HepG2 (cell line): ENCODE data around the gene SAMM50. TPM values are rescaled to one million over a fixed set of nuclear protein-coding genes. Genes with fewer than 3 reads are reported as not detected.

Experiments
- AGO1 ChIP-seq: fragments of 200-400 bp; formaldehyde crosslinking; IDR thresholded peaks from 2 replicates; pipeline ENCODE4 v1.6.1; 2017; ENCODE audit warnings: mild to moderate bottlenecking, low read depth, low read length, moderate library complexity; ENCODE audit not compliant: poor library complexity, severe bottlenecking
- CEBPB ChIP-seq: IDR thresholded peaks from 2 replicates; pipeline ENCODE4 v1.6.1; 2011; ENCODE audit warnings: low read depth, low read length, improper control_type of control experiment, borderline replicate concordance
- GLMP ChIP-seq: sonication (generic); formaldehyde crosslinking; IDR thresholded peaks from 2 replicates; pipeline ENCODE4 v1.9.0; 2021; ENCODE audit warnings: missing genetic modification reagents, mild to moderate bottlenecking, borderline replicate concordance
- KAT8 ChIP-seq: IDR thresholded peaks from 2 replicates; pipeline ENCODE4 v1.6.1; 2016; ENCODE audit warnings: missing genetic modification reagents, missing compliant biosample characterization
- KLF16 ChIP-seq, 2 experiments: sonication (generic) in 1 of 2; formaldehyde crosslinking in 1 of 2; IDR thresholded peaks; 2 replicates each; pipeline versions ENCODE4 v1.6.1 to v1.8.0; 2016 to 2023; ENCODE audit warnings: missing genetic modification reagents in 2 of 2, missing compliant biosample characterization in 1 of 2
- MIXL1 ChIP-seq: IDR thresholded peaks from 2 replicates; pipeline ENCODE4 v1.6.1; 2016
- MZF1 ChIP-seq: sonication (generic); formaldehyde crosslinking; IDR thresholded peaks from 2 replicates; pipeline ENCODE4 v1.8.1; 2023; ENCODE audit warnings: mild to moderate bottlenecking, missing genetic modification reagents, borderline replicate concordance
- NFE2L2 ChIP-seq: fragments of 150-350 bp; IDR thresholded peaks from 2 replicates; pipeline ENCODE4 v1.6.1; 2014; ENCODE audit warnings: low read length
- NR1H2 ChIP-seq: sonication (generic); formaldehyde crosslinking; IDR thresholded peaks from 2 replicates; pipeline ENCODE4 v1.8.1; 2022; ENCODE audit warnings: low read depth, missing genetic modification reagents, borderline replicate concordance
- NR2F6 ChIP-seq, 2 experiments: IDR thresholded peaks; 2 replicates each; pipeline ENCODE4 v1.6.1; 2016; ENCODE audit warnings: antibody characterized with exemption in 1 of 2, mild to moderate bottlenecking in 1 of 2
- PATZ1 ChIP-seq: sonication (generic); formaldehyde crosslinking; IDR thresholded peaks from 2 replicates; pipeline ENCODE4 v1.4.0; 2020; ENCODE audit warnings: missing genetic modification reagents
- POLR2G ChIP-seq: fragments of 200-400 bp; formaldehyde crosslinking; IDR thresholded peaks from 2 replicates; pipeline ENCODE4 v1.6.1; 2018; ENCODE audit warnings: mild to moderate bottlenecking, low read depth, low read length, moderate library complexity
- PPARG ChIP-seq: conservative IDR thresholded peaks from 2 replicates; pipeline ENCODE4 v1.6.1; 2016; ENCODE audit warnings: missing biosample characterization, missing genetic modification reagents
- SP4 ChIP-seq: sonication (generic); formaldehyde crosslinking; IDR thresholded peaks from 2 replicates; pipeline ENCODE4 v1.8.1; 2023; ENCODE audit warnings: mild to moderate bottlenecking, missing genetic modification reagents
- YEATS2 ChIP-seq: sonication (generic); formaldehyde crosslinking; IDR thresholded peaks from 2 replicates; pipeline ENCODE4 v1.4.0; 2020; ENCODE audit warnings: missing genetic modification reagents, borderline replicate concordance
- ZKSCAN5 ChIP-seq: sonication (generic); formaldehyde crosslinking; IDR thresholded peaks from 2 replicates; pipeline ENCODE4 v1.5.1; 2020; ENCODE audit warnings: mild to moderate bottlenecking, missing genetic modification reagents
- ZNF142 ChIP-seq: sonication (generic); formaldehyde crosslinking; IDR thresholded peaks from 2 replicates; pipeline ENCODE4 v1.4.0; 2020; ENCODE audit warnings: missing genetic modification reagents
- ZNF225 ChIP-seq: sonication (generic); formaldehyde crosslinking; IDR thresholded peaks from 2 replicates; pipeline ENCODE4 v1.4.0; 2020; ENCODE audit warnings: mild to moderate bottlenecking, missing genetic modification reagents
- ZNF235 ChIP-seq: sonication (generic); formaldehyde crosslinking; IDR thresholded peaks from 2 replicates; pipeline ENCODE4 v1.8.1; 2023; ENCODE audit warnings: mild to moderate bottlenecking, missing genetic modification reagents, borderline replicate concordance
- ZNF331 ChIP-seq: sonication (generic); formaldehyde crosslinking; IDR thresholded peaks from 2 replicates; pipeline ENCODE4 v1.4.0; 2020; ENCODE audit warnings: missing genetic modification reagents
- ZNF431 ChIP-seq: sonication (generic); formaldehyde crosslinking; IDR thresholded peaks from 2 replicates; pipeline ENCODE4 v1.9.0; 2022; ENCODE audit warnings: missing genetic modification reagents, low read depth, mild to moderate bottlenecking, borderline replicate concordance
- polyA plus RNA-seq, 8 experiments: library from polyadenylated mRNA; depleted of rRNA in 3 of 8; stranded (reverse) in 7 of 8; unstranded in 1 of 8; fragments of >200 nt; fragmentation: Illumina TruSeq in 4 of 8; extraction: Trizol in 4 of 8; gene quantifications; 2 replicates each; pipeline versions ENCODE4 v1.2.1 to v1.2.3, GENCODE V29; 2011 to 2016; ENCODE audit warnings: low read depth in 4 of 8, missing spikeins in 1 of 8, mixed read lengths in 1 of 8; ENCODE audit not compliant: insufficient read depth in 1 of 8
- total RNA-seq, 5 experiments: library from RNA; depleted of rRNA; stranded (reverse); fragments of >200 nt; fragmentation: Illumina TruSeq; extraction: Trizol; gene quantifications; 2 replicates each; pipeline ENCODE4 v1.2.3, GENCODE V29; 2016; ENCODE audit warnings: low read depth in 1 of 5

The SAMM50 gene
- total and polyA plus RNA-seq, 2 of the 13 experiments (the other 11 are each of a cell fraction or from before 2014, with no cell fraction given), result 34.7 to 63.4 TPM

- TF ChIP-seq GLMP (CRISPR knock-in tag) (no peak), PATZ1 (CRISPR knock-in tag) (0 out of 2 replicates have a peak, but pooled peaks have one; percentile 30), NFE2L2 (no peak), NR2F6 (IDR thresholded peaks at IDR 0.05) (peak; percentile 84), NR2F6 (CRISPR knock-in tag; IDR thresholded peaks at IDR 0.05) (peak; percentile 83), MIXL1 (CRISPR knock-in tag) (peak; percentile 55; the same call in 1 of the 2 replicates), CEBPB (peak; percentile 93), KLF16 (CRISPR knock-in tag; IDR thresholded peaks at IDR 0.05) (0 out of 4 replicates have a peak, but pooled peaks of 1 of the 2 experiments have one; percentile 20), ZKSCAN5 (CRISPR knock-in tag) (no peak), YEATS2 (CRISPR knock-in tag) (no peak), SP4 (no peak), PPARG (CRISPR knock-in tag) (peak; percentile 74; the same call in 1 of the 2 replicates), KAT8 (CRISPR knock-in tag) (no peak), ZNF142 (no peak), POLR2G (no peak), ZNF235 (no peak), AGO1 (no peak), ZNF331 (CRISPR knock-in tag) (no peak), MZF1 (CRISPR knock-in tag) (no peak), NR1H2 (CRISPR knock-in tag) (peak; percentile 39; the same call in 1 of the 2 replicates), ZNF431 (CRISPR knock-in tag) (no peak), ZNF225 (no peak)
Observed at GRCh38 chr22:43928468-43928867, 26.8 kb upstream of the SAMM50 start (continued).
